Renal pelvis (tissue), 12 donors: Measurements from ENCODE around the gene AKT1. TPM values are rescaled to one million over a fixed set of nuclear protein-coding genes. Genes with fewer than 3 reads are reported as not detected.
A peak's percentile ranks its signal among the peaks of the same experiment; 100 is the strongest.
"Not testable (repeated sequence)": the region's sequence is repeated elsewhere in the genome, so short reads cannot be mapped to it uniquely, and the experiment has no call there.

Source experiments
- DNase-seq: peaks from one replicate; pipeline ENCODE4 v3.0.0-alpha.2; 2013
- long read RNA-seq, 16 experiments: transcript quantifications; one replicate each; lab custom pipeline, GENCODE V29; 2026
- polyA plus RNA-seq, 3 donors: library from polyadenylated mRNA; unstranded; fragments of 120-200 nt; gene quantifications; one replicate each; pipeline ENCODE4 v1.2.1, GENCODE V29; 2013; ENCODE audit not compliant: insufficient read length in 3 of 3

Gene AKT1
- 100 to 1,000 TPM; 119 to 153 (median 125) TPM for polyA plus RNA-seq
- long read RNA-seq, donor 1, transcript AKT1-203 (14 exons, 2,710 nt), result major isoform, 16 of 32 reads
- long read RNA-seq, donor 1, partial matches to known transcripts, result 14 of 32 reads
- long read RNA-seq, donor 1, other reads (novel, unspliced or antisense), result 0 of 32 reads
- long read RNA-seq, donor 2, transcript AKT1-203 (14 exons, 2,710 nt), result major isoform, 12 of 35 reads
- long read RNA-seq, donor 2, partial matches to known transcripts, result 18 of 35 reads
- long read RNA-seq, donor 2, other reads (novel, unspliced or antisense), result 0 of 35 reads
- long read RNA-seq, donor 3, transcript AKT1-203 (14 exons, 2,710 nt), result major isoform, 17 of 27 reads
- long read RNA-seq, donor 3, partial matches to known transcripts, result 7 of 27 reads
- long read RNA-seq, donor 3, other reads (novel, unspliced or antisense), result 0 of 27 reads
- long read RNA-seq, donor 4, transcript AKT1-203 (14 exons, 2,710 nt), result major isoform, 20 of 37 reads
- long read RNA-seq, donor 4, partial matches to known transcripts, result 13 of 37 reads
- long read RNA-seq, donor 4, other reads (novel, unspliced or antisense), result 0 of 37 reads
- long read RNA-seq, donor 5, transcript AKT1-203 (14 exons, 2,710 nt), result major isoform, 17 of 17 reads
- long read RNA-seq, donor 5, partial matches to known transcripts, result 0 of 17 reads
- long read RNA-seq, donor 5, other reads (novel, unspliced or antisense), result 0 of 17 reads
- long read RNA-seq, donor 6, transcript AKT1-203 (14 exons, 2,710 nt), result major isoform, 11 of 15 reads
- long read RNA-seq, donor 6, partial matches to known transcripts, result 0 of 15 reads
- long read RNA-seq, donor 6, other reads (novel, unspliced or antisense), result 0 of 15 reads
- long read RNA-seq, donor 7, transcript AKT1-203 (14 exons, 2,710 nt), result major isoform, 28 of 57 reads
- long read RNA-seq, donor 7, transcript AKT1-220 (15 exons, 2,742 nt), result minor isoform, 5 of 57 reads
- long read RNA-seq, donor 7, partial matches to known transcripts, result 18 of 57 reads
- long read RNA-seq, donor 7, other reads (novel, unspliced or antisense), result 0 of 57 reads
- long read RNA-seq, donor 8, transcript AKT1-203 (14 exons, 2,710 nt), result major isoform, 7 of 19 reads
- long read RNA-seq, donor 8, partial matches to known transcripts, result 6 of 19 reads
- long read RNA-seq, donor 8, other reads (novel, unspliced or antisense), result 0 of 19 reads
- long read RNA-seq, donor 9, transcript AKT1-203 (14 exons, 2,710 nt), result major isoform, 17 of 33 reads
- long read RNA-seq, donor 9, partial matches to known transcripts, result 13 of 33 reads
- long read RNA-seq, donor 9, other reads (novel, unspliced or antisense), result 0 of 33 reads
- long read RNA-seq, donor 10, partial matches to known transcripts, result 8 of 14 reads
- long read RNA-seq, donor 10, other reads (novel, unspliced or antisense), result 0 of 14 reads
- long read RNA-seq, donor 11, transcript AKT1-203 (14 exons, 2,710 nt), result major isoform, 25 of 36 reads
- long read RNA-seq, donor 11, partial matches to known transcripts, result 7 of 36 reads
- long read RNA-seq, donor 11, other reads (novel, unspliced or antisense), result 0 of 36 reads
- long read RNA-seq, donor 12, transcript AKT1-203 (14 exons, 2,710 nt), result major isoform, 22 of 31 reads
- long read RNA-seq, donor 12, partial matches to known transcripts, result 5 of 31 reads
- long read RNA-seq, donor 12, other reads (novel, unspliced or antisense), result 0 of 31 reads
- long read RNA-seq, donor 13, transcript AKT1-203 (14 exons, 2,710 nt), result major isoform, 12 of 19 reads
- long read RNA-seq, donor 13, partial matches to known transcripts, result 5 of 19 reads
- long read RNA-seq, donor 13, other reads (novel, unspliced or antisense), result 0 of 19 reads
- long read RNA-seq, donor 14, result 0 reads
- long read RNA-seq, donor 15, result 0 reads
- long read RNA-seq, donor 16, transcript AKT1-203 (14 exons, 2,710 nt), result major isoform, 18 of 36 reads
- long read RNA-seq, donor 16, partial matches to known transcripts, result 14 of 36 reads
- long read RNA-seq, donor 16, other reads (novel, unspliced or antisense), result 0 of 36 reads

- DNase-seq, result no peak
Observed at GRCh38 chr14:104794993-104795780, at the start of gene AKT1. Gene AKT1, minus strand, starts transcription at chr14:104795748. Its CDS starts 3,105 bp downstream, at chr14:104792643.

GRCh38 chr14:104845033-104845666, 49.6 kb upstream of the AKT1 start:
- no peak for DNase-seq

- no peak for DNase-seq
Observed at GRCh38 chr14:104844306-104845032, 48.9 kb upstream of the AKT1 start.

- DNase-seq, result no peak
Observed at GRCh38 chr14:104843442-104844305, 48.1 kb upstream of the AKT1 start.

GRCh38 chr14:104843006-104843405, 47.5 kb upstream of the AKT1 start:
- DNase-seq, result no peak

- no peak for DNase-seq
Observed at GRCh38 chr14:104841730-104842129, 46.2 kb upstream of the AKT1 start.

GRCh38 chr14:104836171-104836935, 40.8 kb upstream of the AKT1 start:
- not testable (repeated sequence) for DNase-seq

GRCh38 chr14:104830781-104831180, 35.2 kb upstream of the AKT1 start:
- no peak for DNase-seq

GRCh38 chr14:104827177-104828055, 31.9 kb upstream of the AKT1 start:
- no peak for DNase-seq

- no peak for DNase-seq
Observed at GRCh38 chr14:104826861-104827176, 31.3 kb upstream of the AKT1 start.

- peak; percentile 81 for DNase-seq
Observed at GRCh38 chr14:104826189-104826860, 30.8 kb upstream of the AKT1 start.

GRCh38 chr14:104824353-104824997, 28.9 kb upstream of the AKT1 start:
- DNase-seq, result no peak

GRCh38 chr14:104822821-104823615, 27.5 kb upstream of the AKT1 start:
- DNase-seq, result no peak
